ENCODE measurements around the gene PAM16.

Gene PAM16

GRCh38 chr16:4370570-4371356 lies 19.6 kb upstream of the PAM16 start:
- DNase-seq, result no peak

- no peak for DNase-seq
Measured at GRCh38 chr16:4370151-4370550, 19.0 kb upstream of the PAM16 start.

- DNase-seq, result no peak
Measured at GRCh38 chr16:4369007-4369733, 18.0 kb upstream of the PAM16 start.

- no peak for DNase-seq
Measured at GRCh38 chr16:4367393-4367856, 16.3 kb upstream of the PAM16 start.

GRCh38 chr16:4366016-4366415 lies 14.9 kb upstream of the PAM16 start:
- DNase-seq, result no peak

- DNase-seq, result no peak
Measured at GRCh38 chr16:4365615-4366014, 14.5 kb upstream of the PAM16 start.

GRCh38 chr16:4365014-4365406 lies 13.9 kb upstream of the PAM16 start:
- DNase-seq, result no peak

- DNase-seq, result no peak
Measured at GRCh38 chr16:4364196-4365013, 13.3 kb upstream of the PAM16 start.

- DNase-seq, result no peak
Measured at GRCh38 chr16:4362476-4363135, 11.5 kb upstream of the PAM16 start.

- DNase-seq, result no peak
Measured at GRCh38 chr16:4361944-4362311, 10.8 kb upstream of the PAM16 start.

GRCh38 chr16:4361033-4361943 lies 10.2 kb upstream of the PAM16 start:
- no peak for DNase-seq

- no peak for DNase-seq
Measured at GRCh38 chr16:4360538-4361021, 9.5 kb upstream of the PAM16 start.

- DNase-seq, result no peak
Measured at GRCh38 chr16:4359914-4360313, 8.8 kb upstream of the PAM16 start.

- no peak for DNase-seq
Measured at GRCh38 chr16:4358831-4359561, 7.9 kb upstream of the PAM16 start.

GRCh38 chr16:4358236-4358635 lies 7.1 kb upstream of the PAM16 start:
- no peak for DNase-seq

- DNase-seq, result no peak
Measured at GRCh38 chr16:4356820-4357219, 5.7 kb upstream of the PAM16 start.

- DNase-seq, result no peak
Measured at GRCh38 chr16:4354512-4355409, 3.6 kb upstream of the PAM16 start.

- DNase-seq, result no peak
Measured at GRCh38 chr16:4353675-4354074, 2.6 kb upstream of the PAM16 start.

- DNase-seq, result no peak
Measured at GRCh38 chr16:4352843-4353242, 1.7 kb upstream of the PAM16 start.

GRCh38 chr16:4351880-4352279 lies 759 bp upstream of the PAM16 start:
- DNase-seq, result no peak
